Transverse colon (tissue), 4 donors: ENCODE results near the gene ABCB6.

ENCODE experiments used
- CTCF ChIP-seq, 5 experiments: fragments of 200-600 bp in 3 of 5; fragments of 450-650 bp in 2 of 5; sonication (generic) in 3 of 5; IDR thresholded peaks; 1 replicate in 2 of 5; 2 replicates in 3 of 5; pipeline ENCODE4 v1.5.1; 2016 to 2017; ENCODE audit warnings: antibody characterized with exemption in 5 of 5, inconsistent platforms in 3 of 5, mild to moderate bottlenecking in 2 of 5, moderate library complexity in 1 of 5
- POLR2A ChIP-seq: fragments of 450-650 bp; IDR thresholded peaks from one replicate; pipeline ENCODE4 v1.6.1; 2016; ENCODE audit warnings: antibody characterized with exemption, mild to moderate bottlenecking, moderate library complexity
- POLR2AphosphoS5 ChIP-seq, 3 donors: sonication (generic); formaldehyde crosslinking; IDR thresholded peaks; one replicate each; pipeline ENCODE4 v1.6.1; 2016; ENCODE audit warnings: antibody characterized with exemption in 3 of 3

GRCh38 chr2:219161097-219161496 is 57.7 kb downstream of the ABCB6 start:
- TF ChIP-seq POLR2A (no peak), CTCF (IDR thresholded peaks at IDR 0.05) (no peak), POLR2AphosphoS5 (IDR thresholded peaks at IDR 0.05) (no peak)
